Measurements from ENCODE around the gene CD300LG.

DNA sequence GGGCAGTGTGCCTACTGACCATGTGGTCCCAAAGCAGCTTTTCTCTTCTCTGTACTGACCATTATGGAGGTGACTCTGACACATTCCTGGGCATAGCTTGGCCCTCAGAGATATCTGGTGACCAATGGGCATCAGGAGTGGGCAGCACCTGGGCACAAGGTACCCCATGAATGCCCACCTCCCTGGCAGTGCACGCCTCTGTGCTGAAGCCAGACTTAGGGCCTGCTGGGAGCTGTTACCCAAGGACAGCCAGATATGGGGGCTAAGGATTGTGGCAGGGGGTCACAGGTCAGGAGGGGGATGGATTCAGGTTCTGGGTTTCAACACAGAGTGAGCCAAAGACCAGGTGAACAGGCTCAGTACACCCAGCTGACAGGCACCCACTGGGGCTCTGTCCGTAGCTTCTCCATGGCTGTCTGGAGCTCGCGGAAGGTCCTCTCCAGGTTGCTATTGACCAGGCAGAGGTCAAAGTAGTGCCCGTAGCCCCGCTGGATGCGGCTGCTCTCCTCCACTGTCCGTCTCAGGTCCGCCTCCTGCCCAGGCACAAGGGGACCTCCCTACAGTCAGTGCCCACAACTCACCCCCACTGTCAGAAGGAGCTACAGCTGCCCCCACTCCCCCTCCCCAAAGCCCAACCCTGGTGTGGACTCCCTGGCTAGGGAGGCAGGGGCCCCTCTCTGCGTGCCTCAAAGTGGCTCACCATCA is 30.6 kb downstream of the CD300LG start:
- TF ChIP-seq, protein P1, sequence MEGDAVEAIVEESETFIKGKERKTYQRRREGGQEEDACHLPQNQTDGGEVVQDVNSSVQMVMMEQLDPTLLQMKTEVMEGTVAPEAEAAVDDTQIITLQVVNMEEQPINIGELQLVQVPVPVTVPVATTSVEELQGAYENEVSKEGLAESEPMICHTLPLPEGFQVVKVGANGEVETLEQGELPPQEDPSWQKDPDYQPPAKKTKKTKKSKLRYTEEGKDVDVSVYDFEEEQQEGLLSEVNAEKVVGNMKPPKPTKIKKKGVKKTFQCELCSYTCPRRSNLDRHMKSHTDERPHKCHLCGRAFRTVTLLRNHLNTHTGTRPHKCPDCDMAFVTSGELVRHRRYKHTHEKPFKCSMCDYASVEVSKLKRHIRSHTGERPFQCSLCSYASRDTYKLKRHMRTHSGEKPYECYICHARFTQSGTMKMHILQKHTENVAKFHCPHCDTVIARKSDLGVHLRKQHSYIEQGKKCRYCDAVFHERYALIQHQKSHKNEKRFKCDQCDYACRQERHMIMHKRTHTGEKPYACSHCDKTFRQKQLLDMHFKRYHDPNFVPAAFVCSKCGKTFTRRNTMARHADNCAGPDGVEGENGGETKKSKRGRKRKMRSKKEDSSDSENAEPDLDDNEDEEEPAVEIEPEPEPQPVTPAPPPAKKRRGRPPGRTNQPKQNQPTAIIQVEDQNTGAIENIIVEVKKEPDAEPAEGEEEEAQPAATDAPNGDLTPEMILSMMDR (IDR thresholded peaks at IDR 0.05; ENCODE audit: low read length), result no peak
- no peak for TF ChIP-seq EZH2phosphoT487 (IDR thresholded peaks at IDR 0.05; ENCODE audit: low read length)
- TF ChIP-seq EZH2 (optimal IDR thresholded peaks at IDR 0.05; ENCODE audit: low read depth, low read length), result no peak

Measured in MM.1S (cell line).